Peyer's patch (tissue), 4 donors: ENCODE measurements around the gene CARMIL1. TPM values are rescaled to one million over a fixed set of nuclear protein-coding genes. Genes with fewer than 3 reads are reported as not detected.

Experiments used
- DNase-seq, 3 donors: peaks; one replicate each; pipeline ENCODE4 v3.0.0-alpha.2; 2017 to 2019
- H3K27ac ChIP-seq, 4 donors: fragments of 200-600 bp; sonication (generic); one replicate each; pipeline ENCODE4 v1.5.1; 2016 to 2019
- H3K27me3 ChIP-seq, 2 donors: fragments of 200-600 bp; sonication (generic); one replicate each; pipeline ENCODE4 v1.5.1; 2019
- H3K36me3 ChIP-seq, 3 donors: fragments of 200-600 bp; sonication (generic); one replicate each; pipeline ENCODE4 v1.5.1; 2016 to 2019
- H3K4me1 ChIP-seq, 4 donors: fragments of 200-600 bp; sonication (generic); one replicate each; pipeline ENCODE4 v1.5.1; 2016 to 2019
- H3K4me3 ChIP-seq, 4 donors: fragments of 200-600 bp; sonication (generic); 1 replicate in 3 of 4; 2 replicates in 1 of 4; pipeline ENCODE4 v1.5.1; 2016 to 2019; ENCODE audit warnings: mild to moderate bottlenecking in 1 of 4
- H3K9me3 ChIP-seq, 4 donors: fragments of 200-600 bp; sonication (generic); one replicate each; pipeline ENCODE4 v1.5.1; 2016 to 2019; ENCODE audit warnings: mild to moderate bottlenecking in 1 of 4
- POLR2A ChIP-seq, 2 donors: fragments of 450-650 bp; IDR thresholded peaks; one replicate each; pipeline ENCODE4 v1.5.1; 2017; ENCODE audit warnings: antibody characterized with exemption in 2 of 2, mild to moderate bottlenecking in 2 of 2, moderate library complexity in 2 of 2
- total RNA-seq, 4 donors: library from RNA; depleted of rRNA; stranded (reverse); fragments of >200 nt; gene quantifications; one replicate each; pipeline ENCODE4 v1.1.0, GENCODE V29; 2016
- TF ChIP-seq, protein P1 (sequence below), 6 experiments: fragments of 450-650 bp in 4 of 6; fragments of 200-600 bp in 2 of 6; sonication (generic) in 1 of 6; IDR thresholded peaks; one replicate each; pipeline ENCODE4 v1.5.1; 2017 to 2019; ENCODE audit warnings: antibody characterized with exemption in 6 of 6, mild to moderate bottlenecking in 3 of 6, moderate library complexity in 1 of 6

CARMIL1 gene
- total RNA-seq, 4 donors from 2014 or later, result 75.1 to 107 (median 85.7) TPM

DNA sequence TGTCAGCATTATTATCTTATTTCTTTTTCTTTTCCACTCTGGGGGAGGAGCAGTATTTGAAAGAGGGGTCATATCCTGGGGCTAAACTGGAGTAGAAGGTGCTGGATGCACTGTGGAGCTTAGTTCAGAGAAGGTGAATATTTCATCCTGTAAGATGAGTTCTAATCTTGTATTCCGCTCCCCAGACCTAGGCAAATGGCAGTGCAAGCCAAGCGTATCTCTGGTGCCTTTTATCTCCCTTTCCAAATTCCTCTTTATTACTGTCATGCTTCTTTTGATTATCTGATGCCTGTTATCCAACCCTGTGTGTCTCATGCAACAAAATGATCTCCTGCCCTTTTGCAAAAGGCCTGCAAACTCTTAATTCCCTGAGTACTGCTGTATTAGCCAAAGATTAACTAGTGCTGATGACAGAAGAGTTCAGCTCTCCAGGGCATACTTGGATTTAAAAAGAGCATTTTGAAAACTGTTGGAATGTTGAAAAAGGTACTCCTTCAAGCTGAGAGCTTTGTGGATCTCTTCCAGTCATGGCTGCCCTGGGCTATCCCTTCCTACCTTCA is 138.0 kb downstream of the CARMIL1 start:
- peaks cover 0 to 21% (median 2%) of the 10 kb centered on the region in 4 donors for H3K4me1 ChIP-seq
- H3K9me3 ChIP-seq, result no peaks in the 10 kb centered on the region
- no peak overlapping the region for H3K4me3 ChIP-seq
- DNase-seq, result no peak
- H3K27me3 ChIP-seq, result no peaks in the 10 kb centered on the region
- H3K36me3 ChIP-seq, result no peaks in the 10 kb centered on the region
- no peak for TF ChIP-seq POLR2A (IDR thresholded peaks at IDR 0.05)
- TF ChIP-seq, protein P1, sequence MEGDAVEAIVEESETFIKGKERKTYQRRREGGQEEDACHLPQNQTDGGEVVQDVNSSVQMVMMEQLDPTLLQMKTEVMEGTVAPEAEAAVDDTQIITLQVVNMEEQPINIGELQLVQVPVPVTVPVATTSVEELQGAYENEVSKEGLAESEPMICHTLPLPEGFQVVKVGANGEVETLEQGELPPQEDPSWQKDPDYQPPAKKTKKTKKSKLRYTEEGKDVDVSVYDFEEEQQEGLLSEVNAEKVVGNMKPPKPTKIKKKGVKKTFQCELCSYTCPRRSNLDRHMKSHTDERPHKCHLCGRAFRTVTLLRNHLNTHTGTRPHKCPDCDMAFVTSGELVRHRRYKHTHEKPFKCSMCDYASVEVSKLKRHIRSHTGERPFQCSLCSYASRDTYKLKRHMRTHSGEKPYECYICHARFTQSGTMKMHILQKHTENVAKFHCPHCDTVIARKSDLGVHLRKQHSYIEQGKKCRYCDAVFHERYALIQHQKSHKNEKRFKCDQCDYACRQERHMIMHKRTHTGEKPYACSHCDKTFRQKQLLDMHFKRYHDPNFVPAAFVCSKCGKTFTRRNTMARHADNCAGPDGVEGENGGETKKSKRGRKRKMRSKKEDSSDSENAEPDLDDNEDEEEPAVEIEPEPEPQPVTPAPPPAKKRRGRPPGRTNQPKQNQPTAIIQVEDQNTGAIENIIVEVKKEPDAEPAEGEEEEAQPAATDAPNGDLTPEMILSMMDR (IDR thresholded peaks at IDR 0.05), result no peak
- no peak overlapping the region for H3K27ac ChIP-seq

- H3K9me3 ChIP-seq, result no peaks in the 10 kb centered on the region
- H3K4me3 ChIP-seq, result no peak overlapping the region
- no peaks in the 10 kb centered on the region for H3K27me3 ChIP-seq
- no peaks in the 10 kb centered on the region for H3K36me3 ChIP-seq
- TF ChIP-seq, protein P1 (IDR thresholded peaks at IDR 0.05), result no peak
- no peak for TF ChIP-seq POLR2A (IDR thresholded peaks at IDR 0.05)
- H3K27ac ChIP-seq, result no peak overlapping the region
- peaks cover 0 to 21% (median 0%) of the 10 kb centered on the region in 4 donors for H3K4me1 ChIP-seq
- no peak for DNase-seq
These were observed 139.4 kb downstream of the CARMIL1 start for GRCh38 chr6:25418454-25419052.

DNA sequence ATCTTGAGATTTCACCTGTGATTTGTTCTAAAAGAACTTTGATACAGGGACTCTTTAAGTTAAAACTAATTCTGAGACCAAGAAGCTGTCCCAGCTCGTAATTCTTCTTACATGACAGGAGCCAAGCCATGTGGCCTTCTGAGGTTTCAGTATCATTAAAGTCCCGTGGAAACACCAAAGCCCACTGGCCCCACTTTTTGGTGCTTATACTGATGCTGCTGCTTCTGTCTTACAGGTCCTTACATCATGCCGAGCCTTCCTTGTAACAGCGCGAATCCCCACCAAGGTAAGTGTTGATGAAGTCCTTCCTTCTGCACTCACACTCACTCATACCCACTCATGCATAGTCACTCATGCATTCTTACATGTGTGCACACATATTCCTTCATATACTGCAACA is 140.7 kb downstream of the CARMIL1 start:
- TF ChIP-seq POLR2A (IDR thresholded peaks at IDR 0.05), result no peak
- TF ChIP-seq, protein P1 (IDR thresholded peaks at IDR 0.05), result no peak
- Histone ChIP-seq H3K27me3 (no peaks in the 10 kb centered on the region), H3K9me3 (no peaks in the 10 kb centered on the region), H3K4me1 (peaks cover 0 to 11% (median 0%) of the 10 kb centered on the region in 4 donors), H3K4me3 (no peak overlapping the region), H3K27ac (no peak overlapping the region), H3K36me3 (no peaks in the 10 kb centered on the region)
- DNase-seq, result no peak

DNA sequence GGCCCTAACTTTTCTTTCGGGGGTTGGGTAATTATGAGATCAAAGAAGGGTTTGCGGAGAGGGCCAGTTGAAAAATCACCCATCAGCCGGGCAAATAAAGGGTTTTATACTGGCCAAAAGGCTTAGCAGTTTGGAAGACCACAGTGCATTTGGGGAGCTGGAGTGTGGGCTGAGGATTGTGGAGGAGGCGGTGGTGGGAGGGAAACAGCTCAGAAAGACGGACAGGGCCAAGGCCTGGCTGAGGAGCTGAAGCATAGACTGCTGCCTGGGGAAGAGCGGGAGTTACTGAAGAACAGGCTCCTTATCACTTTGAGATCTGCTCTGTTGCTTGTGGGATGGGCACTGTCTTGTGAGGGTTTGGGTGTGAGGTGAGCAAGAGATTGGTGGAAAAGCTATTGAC is 144.2 kb downstream of the CARMIL1 start:
- Histone ChIP-seq H3K4me3 (no peak overlapping the region), H3K9me3 (no peaks in the 10 kb centered on the region), H3K27me3 (no peaks in the 10 kb centered on the region), H3K4me1 (peaks cover 0 to 3% (median 0%) of the 10 kb centered on the region in 4 donors), H3K36me3 (no peaks in the 10 kb centered on the region), H3K27ac (no peak overlapping the region)
- no peak for TF ChIP-seq POLR2A (IDR thresholded peaks at IDR 0.05)
- DNase-seq, result no peak

- H3K4me3 ChIP-seq, result no peak overlapping the region
- H3K36me3 ChIP-seq, result no peaks in the 10 kb centered on the region
- no peaks in the 10 kb centered on the region for H3K27me3 ChIP-seq
- H3K27ac ChIP-seq, result no peak overlapping the region
- H3K4me1 ChIP-seq, result no peaks in the 10 kb centered on the region
- H3K9me3 ChIP-seq, result no peaks in the 10 kb centered on the region
- TF ChIP-seq, protein P1 (IDR thresholded peaks at IDR 0.05), result no peak
- DNase-seq, result no peak
These were observed 145.1 kb downstream of the CARMIL1 start for GRCh38 chr6:25424303-25424702.

DNA sequence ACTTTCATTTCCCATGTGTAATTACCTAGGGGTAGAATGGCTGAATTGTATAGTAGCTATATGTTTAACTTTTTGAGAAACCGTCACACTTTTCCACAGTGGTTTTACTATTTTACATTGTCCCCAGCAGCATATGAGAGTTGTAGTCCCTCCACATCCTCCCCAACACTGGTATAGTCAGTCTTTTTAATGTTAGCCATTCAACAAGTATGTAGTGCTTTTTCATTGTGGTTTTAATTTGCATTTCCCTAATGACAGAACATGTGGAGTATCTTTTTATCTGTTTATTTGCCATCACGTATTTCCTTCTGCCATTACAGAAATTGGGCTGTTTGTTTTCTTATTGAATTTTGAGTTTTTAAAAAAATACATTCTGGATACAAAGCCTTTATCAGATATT is 148.4 kb downstream of the CARMIL1 start:
- no peaks in the 10 kb centered on the region for H3K9me3 ChIP-seq
- TF ChIP-seq POLR2A (IDR thresholded peaks at IDR 0.05), result no peak
- no peaks in the 10 kb centered on the region for H3K4me1 ChIP-seq
- no peaks in the 10 kb centered on the region for H3K27me3 ChIP-seq
- no peak overlapping the region for H3K27ac ChIP-seq
- DNase-seq, result no peak
- H3K36me3 ChIP-seq, result no peaks in the 10 kb centered on the region
- no peak overlapping the region for H3K4me3 ChIP-seq
